HCT116 (cell line): ENCODE measurements around the gene UBR3. TPM values are rescaled to one million over a fixed set of nuclear protein-coding genes. Genes with fewer than 3 reads are reported as not detected.
"Not testable (repeated sequence)": the region's sequence is repeated elsewhere in the genome, so short reads cannot be mapped to it uniquely, and the experiment has no call there.

Experiments
- ATAC-seq: fragments of 200-7000 bp; cut with Tn5 transposase; 2 replicates; pipeline ENCODE4 v1.9.1; 2020; ENCODE audit warnings: mild to moderate bottlenecking, moderate library complexity
- BruUV-seq: library from RNA; stranded (reverse); fragments of 400-500 nt; replicated peaks from 2 replicates; lab custom pipeline; 2021; lab: Mats Ljungman, UMichigan
- CTCF ChIA-PET: fragments of 300-600 bp; sonication (Branson Sonifier 250); formaldehyde crosslinking; loops from one replicate; lab custom pipeline; 2021; ENCODE audit warnings: antibody characterized with exemption; lab: Charles Lee
- POLR2A ChIA-PET: fragments of 300-600, 350-600 bp; sonication (Branson Sonifier 250); formaldehyde crosslinking; loops from one replicate; lab custom pipeline; 2021; ENCODE audit warnings: antibody characterized with exemption; lab: Charles Lee
- RAD21 ChIA-PET, 2 experiments: fragments of 300-600 bp; sonication (Branson Sonifier 250); formaldehyde crosslinking; loops; one replicate each; lab custom pipeline; 2023; ENCODE audit warnings: low total read pairs in 2 of 2; ENCODE audit not compliant: uncharacterized antibody in 2 of 2, unreplicated experiment in 2 of 2, low non-redundant PET in 1 of 2; lab: Charles Lee
- DNase-seq: peaks from one replicate; pipeline ENCODE4 v3.0.0-alpha.2; 2010; ENCODE audit warnings: low read depth, low spot score
- H2AFZ ChIP-seq: fragments of 200-600 bp; shearing (Covaris generic), sonication (generic); 2 replicates; pipeline ENCODE4 v1.6.1; 2017; ENCODE audit warnings: low read depth, mixed run types, mixed read lengths, antibody characterized with exemption, low read length; ENCODE audit not compliant: poor library complexity, severe bottlenecking
- H3K27ac ChIP-seq: 2 replicates; pipeline ENCODE4 v1.5.1; 2012; ENCODE audit warnings: low read depth, low read length
- H3K27me3 ChIP-seq: fragments of 200-600 bp; sonication (generic); 2 replicates; pipeline ENCODE4 v1.6.1; 2016; ENCODE audit warnings: mixed run types, low read length, mixed read lengths; ENCODE audit not compliant: insufficient read depth
- H3K36me3 ChIP-seq, 2 experiments: fragments of 200-500 bp in 1 of 2; fragments of 200-600 bp in 1 of 2; sonication (Bioruptor generic) in 1 of 2; sonication (generic) in 1 of 2; 2 replicates each; pipeline versions ENCODE4 v1.5.1 to v1.6.1; 2014 to 2016; ENCODE audit warnings: low read length in 2 of 2, inconsistent platforms in 1 of 2, mixed read lengths in 1 of 2, mixed run types in 1 of 2; ENCODE audit not compliant: insufficient read depth in 2 of 2, control insufficient read depth in 1 of 2
- H3K4me1 ChIP-seq, 2 experiments: fragments of 200-600 bp in 1 of 2; sonication (generic) in 1 of 2; 2 replicates each; pipeline versions ENCODE4 v1.5.1 to v1.6.1; 2012 to 2017; ENCODE audit warnings: low read length in 2 of 2, inconsistent platforms in 1 of 2, mild to moderate bottlenecking in 1 of 2, mixed read lengths in 1 of 2, mixed run types in 1 of 2, moderate library complexity in 1 of 2; ENCODE audit not compliant: insufficient read depth in 2 of 2, control insufficient read depth in 1 of 2
- H3K4me2 ChIP-seq: fragments of 200-600 bp; sonication (generic); 2 replicates; pipeline ENCODE4 v1.6.1; 2017; ENCODE audit warnings: mixed run types, low read length, mixed read lengths
- H3K4me3 ChIP-seq, 2 experiments: fragments of 200-600 bp in 1 of 2; sonication (generic) in 1 of 2; replicated peaks in 1 of 2; 2 replicates each; pipeline ENCODE4 v1.5.1; 2011 to 2016; ENCODE audit warnings: low read length in 2 of 2, control low read depth in 1 of 2, low read depth in 1 of 2, mild to moderate bottlenecking in 1 of 2, mixed read lengths in 1 of 2, mixed run types in 1 of 2
- H3K79me2 ChIP-seq: fragments of 200-600 bp; sonication (generic); 2 replicates; pipeline ENCODE4 v1.6.1; 2017; ENCODE audit warnings: mild to moderate bottlenecking, mixed run types, low read length, moderate library complexity, mixed read lengths; ENCODE audit not compliant: insufficient read depth
- H3K9ac ChIP-seq: fragments of 200-600 bp; sonication (generic); 2 replicates; pipeline ENCODE4 v1.6.1; 2016; ENCODE audit warnings: low read length, mixed read lengths
- H3K9me2 ChIP-seq: fragments of 200-600 bp; sonication (generic), shearing (Covaris generic); 2 replicates; pipeline ENCODE4 v1.6.1; 2017; ENCODE audit warnings: mixed run types, mild to moderate bottlenecking, moderate library complexity; ENCODE audit not compliant: insufficient read depth
- H3K9me3 ChIP-seq, 2 experiments: fragments of 200-500 bp in 1 of 2; fragments of 200-600 bp in 1 of 2; sonication (Bioruptor generic) in 1 of 2; sonication (generic) in 1 of 2; 2 replicates each; pipeline ENCODE4 v1.6.1; 2014 to 2017; ENCODE audit warnings: low read length in 2 of 2, mixed read lengths in 2 of 2, inconsistent platforms in 1 of 2, low read depth in 1 of 2, mild to moderate bottlenecking in 1 of 2, mixed run types in 1 of 2, moderate library complexity in 1 of 2; ENCODE audit not compliant: control insufficient read depth in 1 of 2, insufficient read depth in 1 of 2
- H4K20me1 ChIP-seq: fragments of 200-600 bp; sonication (generic), shearing (Covaris generic); 2 replicates; pipeline ENCODE4 v1.6.1; 2017; ENCODE audit warnings: mixed run types, mild to moderate bottlenecking, moderate library complexity; ENCODE audit not compliant: insufficient read depth
- EGR1 ChIP-seq: IDR thresholded peaks from 2 replicates; pipeline ENCODE4 v1.6.1; 2012; ENCODE audit warnings: low read depth
- JUND ChIP-seq: IDR thresholded peaks from 2 replicates; pipeline ENCODE4 v1.6.1; 2012
- REST ChIP-seq: IDR thresholded peaks from 2 replicates; pipeline ENCODE4 v1.6.1; 2012; ENCODE audit warnings: low read depth
- SRF ChIP-seq: IDR thresholded peaks from 2 replicates; pipeline ENCODE4 v1.6.1; 2012; ENCODE audit warnings: low read depth
- intact Hi-C: fragments of 100-400 bp; cut with micrococcal nuclease; formaldehyde crosslinking; loops from 2 replicates; pipeline ENCODE4 v1.10.0; 2022
- total RNA-seq: library from RNA; stranded (reverse); gene quantifications from one replicate; pipeline ENCODE4 v1.2.1, GENCODE V29; 2021; ENCODE audit not compliant: unreplicated experiment

The UBR3 gene
- total RNA-seq, 1 experiment from 2014 or later = 29.5 TPM

GRCh38 chr2:169853041-169853668, 25.9 kb downstream of the UBR3 start (continued):
- TF ChIP-seq REST (no peak), JUND (no peak), EGR1 (no peak), SRF (no peak)

- H3K36me3 ChIP-seq, H3K27me3 ChIP-seq, H3K4me1 ChIP-seq, RAD21 ChIA-PET, BruUV-seq, H3K9me3 ChIP-seq, CTCF ChIA-PET, H4K20me1 ChIP-seq, POLR2A ChIA-PET, DNase-seq, H3K4me2 ChIP-seq, H3K9me2 ChIP-seq, intact Hi-C loops, H3K27ac ChIP-seq, ATAC-seq, H3K4me3 ChIP-seq, H2AFZ ChIP-seq, H3K9ac ChIP-seq: not testable (repeated sequence)
- H3K79me2 ChIP-seq = peaks cover 27% of the 10 kb centered on the region
These were observed 28.3 kb downstream of the UBR3 start for GRCh38 chr2:169855281-169856258.
